TTC549 (cell line): ENCODE data around the gene PTGR3.

Source experiments
- FAIRE-seq: peaks from 2 replicates; lab custom pipeline; 2012; peaks lifted over from hg19 to GRCh38; lab: Jason Lieb, UNC

Gene PTGR3

GRCh38 chr18:75214766-75215510, 6.0 kb upstream of the PTGR3 start:
- no peak for FAIRE-seq

- FAIRE-seq: no peak
Measured at GRCh38 chr18:75214332-75214690, 5.4 kb upstream of the PTGR3 start.

GRCh38 chr18:75213611-75214331, 4.8 kb upstream of the PTGR3 start:
- no peak for FAIRE-seq

GRCh38 chr18:75212751-75213090, 3.8 kb upstream of the PTGR3 start:
- no peak for FAIRE-seq

GRCh38 chr18:75211953-75212750, 3.2 kb upstream of the PTGR3 start:
- FAIRE-seq: no peak

- no peak for FAIRE-seq
Measured at GRCh38 chr18:75211626-75211952, 2.6 kb upstream of the PTGR3 start.

GRCh38 chr18:75211002-75211621, 2.2 kb upstream of the PTGR3 start:
- no peak for FAIRE-seq

GRCh38 chr18:75210274-75211001, 1.5 kb upstream of the PTGR3 start, which contains the start of gene TSHZ1:
TSHZ1 (plus strand) TSS chr18:75210797; CDS start chr18:75211877, 1,080 bp downstream.
- peak; percentile 53 for FAIRE-seq

- FAIRE-seq: no peak
Measured at GRCh38 chr18:75209951-75210258, 966 bp upstream of the PTGR3 start.

- no peak for FAIRE-seq
Measured at GRCh38 chr18:75208836-75209128, 157 bp downstream of the PTGR3 start.

GRCh38 chr18:75208155-75208835, 644 bp downstream of the PTGR3 start:
- FAIRE-seq: no peak

GRCh38 chr18:75207310-75208154, 1.4 kb downstream of the PTGR3 start:
- FAIRE-seq: no peak

GRCh38 chr18:75206452-75207309, 2.3 kb downstream of the PTGR3 start:
- no peak for FAIRE-seq

GRCh38 chr18:75205514-75206132, 3.3 kb downstream of the PTGR3 start:
- FAIRE-seq: no peak

- FAIRE-seq: no peak
Measured at GRCh38 chr18:75204732-75205513, 4.0 kb downstream of the PTGR3 start.

- FAIRE-seq: no peak
Measured at GRCh38 chr18:75204269-75204731, 4.6 kb downstream of the PTGR3 start.

- FAIRE-seq: no peak
Measured at GRCh38 chr18:75203416-75204268, 5.3 kb downstream of the PTGR3 start.
